ENCODE data around the gene DOCK1.
A peak's percentile ranks its signal among the peaks of the same experiment; 100 is the strongest.

The DOCK1 gene

DNA sequence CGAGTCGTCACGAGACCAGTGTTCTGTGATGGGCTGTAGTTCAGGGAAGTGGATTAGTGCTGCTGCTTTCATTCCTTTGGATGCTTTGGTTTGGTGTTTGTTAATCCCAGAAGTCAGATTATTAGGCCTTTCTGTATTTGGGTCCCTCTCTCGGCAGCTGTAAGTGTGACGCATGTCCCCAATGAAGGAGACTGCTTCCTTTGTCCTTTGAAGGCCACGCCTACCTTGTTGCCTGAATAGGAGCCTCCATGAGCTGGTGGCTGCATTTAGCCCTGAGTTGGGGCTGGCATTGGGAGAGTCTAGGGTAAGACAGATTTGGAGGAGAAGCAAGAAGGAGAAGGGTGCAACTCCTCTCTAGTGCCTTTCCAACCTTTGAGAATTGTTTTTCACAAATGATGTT, 34.5 kb downstream of the DOCK1 start:
- peaks cover 0 to 4% of the 10 kb centered on the region in 2 donors for H3K36me3 ChIP-seq (replicated peaks in 1 of 2; ENCODE audit: control insufficient read depth in 2 of 2, insufficient read depth in 2 of 2, low read length in 2 of 2)
- no peak overlapping the region for H3K14ac ChIP-seq (ENCODE audit: low read length)
- no peak overlapping the region for H2BK120ac ChIP-seq (ENCODE audit: low read depth, low read length)
- no peak overlapping the region for H3K27ac ChIP-seq (replicated peaks; ENCODE audit: low read length)
- no peaks in the 10 kb centered on the region for H3K27me3 ChIP-seq (ENCODE audit: control insufficient read depth in 3 of 3, insufficient read depth in 3 of 3, low read depth in 1 of 3, low read length in 3 of 3)
- no peak overlapping the region for H2BK12ac ChIP-seq (ENCODE audit: low read length)
- peaks cover 0 to 9% of the 10 kb centered on the region in 2 donors for H3K9me3 ChIP-seq (replicated peaks in 1 of 2; ENCODE audit: control insufficient read depth in 2 of 2, insufficient read depth in 1 of 2, low read depth in 1 of 2, low read length in 2 of 2)
- peaks cover 2% of the 10 kb centered on the region in 2 donors for H3K4me1 ChIP-seq (ENCODE audit: control insufficient read depth in 2 of 2, insufficient read depth in 1 of 2, low read depth in 1 of 2, low read length in 2 of 2)
- no peak overlapping the region for H2AK5ac ChIP-seq (ENCODE audit: low read depth, low read length)
- peak; percentile 6 for DNase-seq (ENCODE audit: low spot score)
- H3K18ac ChIP-seq (ENCODE audit: low read length): no peak overlapping the region
- peaks cover 3% of the 10 kb centered on the region for H3K79me1 ChIP-seq (ENCODE audit: low read depth, low read length)
- H2BK5ac ChIP-seq (ENCODE audit: low read length): no peak overlapping the region
- H3K4me2 ChIP-seq (ENCODE audit: insufficient read depth, low read length, poor library complexity, severe bottlenecking): no peak overlapping the region
- no peak overlapping the region for H2AFZ ChIP-seq (ENCODE audit: low read length)
- no peak overlapping the region for H4K8ac ChIP-seq (ENCODE audit: low read depth, low read length)
- H2BK15ac ChIP-seq (ENCODE audit: low read length): no peak overlapping the region
- no CpG with 5 or more reads among the region's 6 CpGs for WGBS, 2 donors (ENCODE audit: extremely low coverage in 2 of 2, insufficient read length in 2 of 2, insufficient replicate concordance in 1 of 2)
- no peak overlapping the region for H3K4ac ChIP-seq (ENCODE audit: low read length)
- H3K23ac ChIP-seq (ENCODE audit: low read depth, low read length, poor library complexity): no peak overlapping the region
- no peak overlapping the region for H3K4me3 ChIP-seq (ENCODE audit: low read length in 2 of 2)
- H3K9ac ChIP-seq (ENCODE audit: low read depth, low read length, poor library complexity): no peak overlapping the region
- H4K91ac ChIP-seq (ENCODE audit: low read depth, low read length, poor library complexity): no peak overlapping the region

- H3K4me1 ChIP-seq (ENCODE audit: control insufficient read depth in 2 of 2, insufficient read depth in 1 of 2, low read depth in 1 of 2, low read length in 2 of 2): peaks cover 2% of the 10 kb centered on the region in 2 donors
- H4K8ac ChIP-seq (ENCODE audit: low read depth, low read length): no peak overlapping the region
- DNase-seq (ENCODE audit: low spot score): no peak
- no peak overlapping the region for H3K23ac ChIP-seq (ENCODE audit: low read depth, low read length, poor library complexity)
- H3K4me3 ChIP-seq (ENCODE audit: low read length in 2 of 2): no peak overlapping the region
- no peak overlapping the region for H3K18ac ChIP-seq (ENCODE audit: low read length)
- H3K4me2 ChIP-seq (ENCODE audit: insufficient read depth, low read length, poor library complexity, severe bottlenecking): no peak overlapping the region
- no peak overlapping the region for H2BK120ac ChIP-seq (ENCODE audit: low read depth, low read length)
- H3K9ac ChIP-seq (ENCODE audit: low read depth, low read length, poor library complexity): no peak overlapping the region
- no peak overlapping the region for H4K91ac ChIP-seq (ENCODE audit: low read depth, low read length, poor library complexity)
- WGBS, 2 donors (ENCODE audit: extremely low coverage in 2 of 2, insufficient read length in 2 of 2, insufficient replicate concordance in 1 of 2): no CpG with 5 or more reads among the region's 6 CpGs
- H2BK5ac ChIP-seq (ENCODE audit: low read length): no peak overlapping the region
- no peak overlapping the region for H2AFZ ChIP-seq (ENCODE audit: low read length)
- no peak overlapping the region for H2AK5ac ChIP-seq (ENCODE audit: low read depth, low read length)
- H3K27me3 ChIP-seq (ENCODE audit: control insufficient read depth in 3 of 3, insufficient read depth in 3 of 3, low read depth in 1 of 3, low read length in 3 of 3): no peaks in the 10 kb centered on the region
- H3K14ac ChIP-seq (ENCODE audit: low read length): no peak overlapping the region
- H2BK12ac ChIP-seq (ENCODE audit: low read length): no peak overlapping the region
- no peak overlapping the region for H2BK15ac ChIP-seq (ENCODE audit: low read length)
- H3K36me3 ChIP-seq (replicated peaks in 1 of 2; ENCODE audit: control insufficient read depth in 2 of 2, insufficient read depth in 2 of 2, low read length in 2 of 2): peaks cover 0 to 7% of the 10 kb centered on the region in 2 donors
- H3K9me3 ChIP-seq (replicated peaks in 1 of 2; ENCODE audit: control insufficient read depth in 2 of 2, insufficient read depth in 1 of 2, low read depth in 1 of 2, low read length in 2 of 2): peaks cover 0 to 9% of the 10 kb centered on the region in 2 donors
- no peak overlapping the region for H3K4ac ChIP-seq (ENCODE audit: low read length)
- no peak overlapping the region for H3K27ac ChIP-seq (replicated peaks; ENCODE audit: low read length)
- no peaks in the 10 kb centered on the region for H3K79me1 ChIP-seq (ENCODE audit: low read depth, low read length)
Measured at GRCh38 chr10:126940670-126941310, 35.6 kb downstream of the DOCK1 start.

DNA sequence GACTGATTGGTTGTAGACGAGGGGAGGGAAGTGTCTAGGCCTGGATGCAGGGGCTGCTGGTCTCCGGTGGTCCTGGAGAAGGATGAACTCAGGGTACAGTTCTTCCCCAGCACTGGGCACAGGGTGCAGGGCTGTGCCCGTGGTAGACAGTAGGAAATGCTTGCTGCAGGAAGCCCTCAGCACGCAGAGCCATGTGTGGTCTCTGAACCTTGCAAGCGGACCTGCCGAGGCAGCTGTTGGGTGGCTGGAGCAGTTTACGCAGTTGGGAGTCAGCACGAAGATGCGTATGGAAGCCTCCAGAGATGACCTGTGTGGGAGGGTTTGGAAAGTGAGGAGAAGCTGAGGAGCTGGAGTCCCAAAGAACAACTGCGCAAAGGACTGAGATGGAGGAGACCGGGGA, 39.0 kb downstream of the DOCK1 start:
- no peak overlapping the region for H2BK120ac ChIP-seq (ENCODE audit: low read depth, low read length)
- H4K8ac ChIP-seq (ENCODE audit: low read depth, low read length): no peak overlapping the region
- no peak overlapping the region for H2AFZ ChIP-seq (ENCODE audit: low read length)
- H2BK15ac ChIP-seq (ENCODE audit: low read length): no peak overlapping the region
- H3K36me3 ChIP-seq (replicated peaks in 1 of 2; ENCODE audit: control insufficient read depth in 2 of 2, insufficient read depth in 2 of 2, low read length in 2 of 2): peaks cover 3 to 4% of the 10 kb centered on the region in 2 donors
- H2BK12ac ChIP-seq (ENCODE audit: low read length): no peak overlapping the region
- no peak for DNase-seq (ENCODE audit: low spot score)
- no peak overlapping the region for H3K4me3 ChIP-seq (ENCODE audit: low read length in 2 of 2)
- no peak overlapping the region for H3K4me2 ChIP-seq (ENCODE audit: insufficient read depth, low read length, poor library complexity, severe bottlenecking)
- no peak overlapping the region for H3K9ac ChIP-seq (ENCODE audit: low read depth, low read length, poor library complexity)
- H3K23ac ChIP-seq (ENCODE audit: low read depth, low read length, poor library complexity): no peak overlapping the region
- H3K27me3 ChIP-seq (ENCODE audit: control insufficient read depth in 3 of 3, insufficient read depth in 3 of 3, low read depth in 1 of 3, low read length in 3 of 3): no peaks in the 10 kb centered on the region
- H2AK5ac ChIP-seq (ENCODE audit: low read depth, low read length): no peak overlapping the region
- peaks cover 6% of the 10 kb centered on the region for H3K79me1 ChIP-seq (ENCODE audit: low read depth, low read length)
- H3K9me3 ChIP-seq (replicated peaks in 1 of 2; ENCODE audit: control insufficient read depth in 2 of 2, insufficient read depth in 1 of 2, low read depth in 1 of 2, low read length in 2 of 2): peaks cover 7 to 14% of the 10 kb centered on the region in 2 donors
- no peak overlapping the region for H3K14ac ChIP-seq (ENCODE audit: low read length)
- H3K4ac ChIP-seq (ENCODE audit: low read length): no peak overlapping the region
- H3K27ac ChIP-seq (replicated peaks; ENCODE audit: low read length): no peak overlapping the region
- no peak overlapping the region for H2BK5ac ChIP-seq (ENCODE audit: low read length)
- H3K4me1 ChIP-seq (ENCODE audit: control insufficient read depth in 2 of 2, insufficient read depth in 1 of 2, low read depth in 1 of 2, low read length in 2 of 2): peaks cover 2% of the 10 kb centered on the region in 2 donors
- WGBS, 2 donors (ENCODE audit: extremely low coverage in 2 of 2, insufficient read length in 2 of 2, insufficient replicate concordance in 1 of 2): no CpG with 5 or more reads among the region's 11 CpGs
- H4K91ac ChIP-seq (ENCODE audit: low read depth, low read length, poor library complexity): no peak overlapping the region
- H3K18ac ChIP-seq (ENCODE audit: low read length): no peak overlapping the region

- H3K4me3 ChIP-seq (ENCODE audit: low read length in 2 of 2): no peak overlapping the region
- no peak overlapping the region for H3K27ac ChIP-seq (replicated peaks; ENCODE audit: low read length)
- H3K27me3 ChIP-seq (ENCODE audit: control insufficient read depth in 3 of 3, insufficient read depth in 3 of 3, low read depth in 1 of 3, low read length in 3 of 3): no peaks in the 10 kb centered on the region
- H4K8ac ChIP-seq (ENCODE audit: low read depth, low read length): no peak overlapping the region
- no peak overlapping the region for H2AFZ ChIP-seq (ENCODE audit: low read length)
- no peak overlapping the region for H2AK5ac ChIP-seq (ENCODE audit: low read depth, low read length)
- no peaks in the 10 kb centered on the region for H3K4me1 ChIP-seq (ENCODE audit: control insufficient read depth in 2 of 2, insufficient read depth in 1 of 2, low read depth in 1 of 2, low read length in 2 of 2)
- peaks cover 3 to 4% of the 10 kb centered on the region in 2 donors for H3K36me3 ChIP-seq (replicated peaks in 1 of 2; ENCODE audit: control insufficient read depth in 2 of 2, insufficient read depth in 2 of 2, low read length in 2 of 2)
- no peak overlapping the region for H3K18ac ChIP-seq (ENCODE audit: low read length)
- H3K79me1 ChIP-seq (ENCODE audit: low read depth, low read length): peaks cover 9% of the 10 kb centered on the region
- no peak overlapping the region for H4K91ac ChIP-seq (ENCODE audit: low read depth, low read length, poor library complexity)
- WGBS, 2 donors (ENCODE audit: extremely low coverage in 2 of 2, insufficient read length in 2 of 2, insufficient replicate concordance in 1 of 2): no CpG with 5 or more reads among the region's 15 CpGs
- no peak for DNase-seq (ENCODE audit: low spot score)
- no peak overlapping the region for H2BK120ac ChIP-seq (ENCODE audit: low read depth, low read length)
- H3K4me2 ChIP-seq (ENCODE audit: insufficient read depth, low read length, poor library complexity, severe bottlenecking): no peak overlapping the region
- no peak overlapping the region for H2BK5ac ChIP-seq (ENCODE audit: low read length)
- no peak overlapping the region for H3K4ac ChIP-seq (ENCODE audit: low read length)
- no peak overlapping the region for H3K9ac ChIP-seq (ENCODE audit: low read depth, low read length, poor library complexity)
- no peak overlapping the region for H2BK12ac ChIP-seq (ENCODE audit: low read length)
- H2BK15ac ChIP-seq (ENCODE audit: low read length): no peak overlapping the region
- H3K14ac ChIP-seq (ENCODE audit: low read length): no peak overlapping the region
- peaks cover 7 to 14% of the 10 kb centered on the region in 2 donors for H3K9me3 ChIP-seq (replicated peaks in 1 of 2; ENCODE audit: control insufficient read depth in 2 of 2, insufficient read depth in 1 of 2, low read depth in 1 of 2, low read length in 2 of 2)
- H3K23ac ChIP-seq (ENCODE audit: low read depth, low read length, poor library complexity): no peak overlapping the region
Measured at GRCh38 chr10:126945351-126946030, 40.3 kb downstream of the DOCK1 start.

All from neuronal stem cell (in vitro differentiated cells).